GM18505 (cell line): ENCODE data around the gene USP12.
"Not testable (repeated sequence)": the region's sequence is repeated elsewhere in the genome, so short reads cannot be mapped to it uniquely, and the experiment has no call there.

Source experiments
- ATAC-seq: cut with Tn5 transposase; IDR thresholded peaks from one replicate; pipeline ENCODE4 v1.9.1; 2021; ENCODE audit not compliant: unreplicated experiment
- POLR2A ChIP-seq: IDR thresholded peaks from 4 replicates; pipeline ENCODE4 v1.6.1; 2011; ENCODE audit warnings: borderline replicate concordance; ENCODE audit not compliant: insufficient read depth, insufficient read length; ENCODE audit errors: extremely low read depth

USP12 gene, protein sequence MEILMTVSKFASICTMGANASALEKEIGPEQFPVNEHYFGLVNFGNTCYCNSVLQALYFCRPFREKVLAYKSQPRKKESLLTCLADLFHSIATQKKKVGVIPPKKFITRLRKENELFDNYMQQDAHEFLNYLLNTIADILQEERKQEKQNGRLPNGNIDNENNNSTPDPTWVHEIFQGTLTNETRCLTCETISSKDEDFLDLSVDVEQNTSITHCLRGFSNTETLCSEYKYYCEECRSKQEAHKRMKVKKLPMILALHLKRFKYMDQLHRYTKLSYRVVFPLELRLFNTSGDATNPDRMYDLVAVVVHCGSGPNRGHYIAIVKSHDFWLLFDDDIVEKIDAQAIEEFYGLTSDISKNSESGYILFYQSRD

DNA sequence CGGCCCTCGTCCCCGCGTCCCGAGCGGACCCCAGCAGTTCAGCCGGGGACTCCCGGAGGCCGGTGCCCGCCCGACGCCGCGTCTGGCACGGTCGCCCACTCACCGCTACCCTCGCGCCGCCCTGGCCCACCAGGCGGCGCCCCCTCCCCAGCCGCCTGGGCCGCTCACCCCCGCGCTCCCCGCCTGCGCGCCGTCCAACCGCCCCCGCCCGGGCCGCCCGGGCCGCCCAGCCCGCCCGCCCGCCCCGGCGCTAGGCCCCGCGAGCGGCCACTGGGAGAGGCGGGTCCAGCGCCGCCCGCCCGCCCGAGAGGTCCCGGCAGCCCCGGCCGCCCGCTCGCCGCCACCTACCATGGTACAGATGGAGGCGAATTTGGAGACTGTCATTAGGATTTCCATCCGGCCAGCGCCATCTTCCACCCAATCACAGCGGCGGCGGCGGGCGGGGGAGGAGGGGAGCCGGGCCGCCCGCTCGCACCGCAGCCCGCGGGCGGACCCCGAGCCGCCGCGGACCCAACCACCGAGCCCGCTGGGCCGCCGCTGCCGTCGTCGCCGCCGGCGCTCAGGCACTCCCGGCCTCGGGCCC, at the start of gene USP12:
USP12 (minus strand) TSS at position 568 of the 583 bp plus-strand sequence; CDS start at position 396, 172 bp downstream.
- peak; percentile 74 for TF ChIP-seq POLR2A
- ATAC-seq = peak; percentile 19

- ATAC-seq = no peak
These were observed 48.0 kb upstream of the USP12 start for GRCh38 chr13:27219611-27220010.

DNA sequence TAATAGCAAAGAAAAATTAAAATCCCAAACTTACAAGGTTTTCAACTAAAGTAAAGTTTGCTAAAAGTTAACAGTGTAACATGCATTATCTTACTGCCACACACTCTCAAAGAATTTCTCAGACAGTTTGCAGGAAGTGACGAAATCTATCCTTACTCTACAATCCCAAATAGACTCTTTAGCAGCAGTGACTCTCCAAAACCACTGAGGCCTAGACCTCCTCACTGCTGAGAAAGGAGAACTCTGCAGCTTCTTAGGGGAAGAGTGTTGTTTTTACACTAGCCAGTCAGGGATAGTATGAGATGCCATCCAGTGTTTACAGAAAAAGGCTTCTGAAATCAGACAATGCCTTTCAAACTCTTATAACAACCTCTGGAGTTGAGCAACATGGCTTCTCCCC, 47.2 kb upstream of the USP12 start:
- ATAC-seq = not testable (repeated sequence)

More at GRCh38 chr13:27219611-27220010, 48.0 kb upstream of the USP12 start:
- TF ChIP-seq POLR2A = no peak

- not testable (repeated sequence) for ATAC-seq
These were observed 46.2 kb upstream of the USP12 start for GRCh38 chr13:27217791-27218190.

GRCh38 chr13:27213386-27213785, 41.8 kb upstream of the USP12 start:
- ATAC-seq = not testable (repeated sequence)

GRCh38 chr13:27211771-27212364, 40.3 kb upstream of the USP12 start:
- no peak for ATAC-seq

GRCh38 chr13:27211271-27211670, 39.7 kb upstream of the USP12 start:
- no peak for ATAC-seq
- TF ChIP-seq POLR2A = no peak

More at GRCh38 chr13:27211771-27212364, 40.3 kb upstream of the USP12 start:
- TF ChIP-seq POLR2A = no peak

DNA sequence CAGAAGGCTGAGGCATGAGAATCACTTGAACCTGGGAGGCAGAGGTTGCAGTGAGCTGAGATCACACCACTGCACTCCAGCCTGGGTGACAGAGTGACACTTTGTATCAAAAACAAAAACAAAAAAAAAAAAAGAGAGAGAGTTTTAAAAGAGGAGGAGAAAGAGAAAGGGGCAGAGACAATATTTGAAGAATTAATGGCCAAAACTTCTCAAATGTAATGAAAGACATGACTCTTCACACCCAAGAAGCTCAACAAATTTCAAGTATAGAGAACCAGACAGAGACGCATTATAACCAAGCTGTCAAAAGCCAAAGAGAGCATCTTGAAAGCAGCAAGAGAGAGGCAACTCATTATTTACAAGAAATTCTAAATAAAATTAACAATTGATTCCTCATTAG, 36.9 kb upstream of the USP12 start:
- no peak for ATAC-seq
- no peak for TF ChIP-seq POLR2A

- ATAC-seq = no peak
These were observed 32.2 kb upstream of the USP12 start for GRCh38 chr13:27203854-27204253.

DNA sequence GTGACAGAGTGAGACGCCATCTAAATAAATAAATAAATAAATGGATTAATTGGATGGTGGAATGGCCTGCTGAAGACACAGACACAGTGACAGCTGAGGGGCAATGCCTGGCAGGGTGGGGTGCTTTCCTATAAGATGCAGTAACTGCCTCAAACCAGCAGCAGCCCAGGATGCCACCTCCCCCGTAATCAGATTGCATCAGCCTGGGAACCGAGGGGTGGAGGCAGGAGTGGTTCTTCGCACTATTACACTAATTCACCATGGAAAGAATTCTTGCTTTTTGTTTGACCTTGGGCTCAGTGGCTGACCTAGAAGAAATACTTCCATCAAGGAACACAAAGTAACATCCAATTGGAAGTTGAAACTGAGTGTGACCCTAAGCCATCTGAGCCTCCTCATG, 31.6 kb upstream of the USP12 start:
- TF ChIP-seq POLR2A = no peak
- no peak for ATAC-seq

More at GRCh38 chr13:27203854-27204253, 32.2 kb upstream of the USP12 start:
- TF ChIP-seq POLR2A = no peak

- ATAC-seq = no peak
- TF ChIP-seq POLR2A = no peak
These were observed 30.1 kb upstream of the USP12 start for GRCh38 chr13:27201661-27202060.

DNA sequence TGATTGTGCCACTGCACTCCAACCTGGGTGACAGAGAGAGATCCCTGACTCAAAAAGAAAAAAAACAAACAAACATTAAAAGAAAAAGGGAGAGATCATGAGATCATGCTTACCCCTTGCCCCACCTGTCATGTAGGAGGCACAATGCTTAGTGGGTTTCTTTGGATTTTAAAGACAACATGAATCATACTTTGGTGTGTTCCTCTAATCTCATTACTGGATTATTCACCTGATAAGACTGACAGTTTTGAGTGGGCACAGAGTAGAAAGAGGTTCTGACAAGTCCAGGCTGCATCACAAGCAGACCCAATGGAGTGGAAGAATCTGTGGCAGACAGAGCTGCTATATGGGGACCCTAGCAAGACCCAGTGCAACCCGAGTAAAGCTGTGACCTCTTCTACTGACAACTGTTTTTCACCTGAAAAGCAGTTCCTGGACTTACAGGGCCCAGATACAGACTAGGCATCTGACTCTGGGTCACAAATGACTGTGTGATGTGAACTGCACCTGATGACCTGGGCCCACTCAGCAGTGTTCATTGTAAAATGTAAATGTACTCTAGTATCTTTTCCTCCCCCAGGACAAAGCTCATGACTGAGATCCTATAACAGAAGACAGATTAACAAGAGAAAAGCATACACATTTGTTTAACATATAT, 28.9 kb upstream of the USP12 start:
- TF ChIP-seq POLR2A = no peak
- ATAC-seq = no peak

GRCh38 chr13:27199696-27200095, 28.1 kb upstream of the USP12 start:
- no peak for ATAC-seq
- TF ChIP-seq POLR2A = no peak

DNA sequence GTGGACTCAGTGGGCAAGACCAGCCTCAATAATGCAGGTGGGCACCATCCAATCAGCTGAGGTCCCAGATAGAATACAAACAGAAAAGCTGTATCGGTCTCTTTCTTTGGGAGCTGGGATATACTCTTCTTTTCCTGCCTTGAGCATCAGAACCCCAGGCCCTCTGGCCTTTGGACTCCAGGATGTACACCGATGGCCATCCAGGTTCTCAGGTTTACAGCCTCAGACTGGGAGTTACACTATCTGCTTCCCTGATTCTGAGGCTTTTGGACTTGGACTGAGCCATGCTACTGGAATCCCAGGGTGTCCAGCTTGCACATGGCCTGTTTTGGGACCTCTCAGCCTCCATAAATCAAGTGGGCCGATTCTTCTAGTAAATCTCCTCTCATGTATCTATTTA, 27.6 kb upstream of the USP12 start:
- TF ChIP-seq POLR2A = no peak
- no peak for ATAC-seq
